ENCODE results near the gene XPO4.

The XPO4 gene

DNA sequence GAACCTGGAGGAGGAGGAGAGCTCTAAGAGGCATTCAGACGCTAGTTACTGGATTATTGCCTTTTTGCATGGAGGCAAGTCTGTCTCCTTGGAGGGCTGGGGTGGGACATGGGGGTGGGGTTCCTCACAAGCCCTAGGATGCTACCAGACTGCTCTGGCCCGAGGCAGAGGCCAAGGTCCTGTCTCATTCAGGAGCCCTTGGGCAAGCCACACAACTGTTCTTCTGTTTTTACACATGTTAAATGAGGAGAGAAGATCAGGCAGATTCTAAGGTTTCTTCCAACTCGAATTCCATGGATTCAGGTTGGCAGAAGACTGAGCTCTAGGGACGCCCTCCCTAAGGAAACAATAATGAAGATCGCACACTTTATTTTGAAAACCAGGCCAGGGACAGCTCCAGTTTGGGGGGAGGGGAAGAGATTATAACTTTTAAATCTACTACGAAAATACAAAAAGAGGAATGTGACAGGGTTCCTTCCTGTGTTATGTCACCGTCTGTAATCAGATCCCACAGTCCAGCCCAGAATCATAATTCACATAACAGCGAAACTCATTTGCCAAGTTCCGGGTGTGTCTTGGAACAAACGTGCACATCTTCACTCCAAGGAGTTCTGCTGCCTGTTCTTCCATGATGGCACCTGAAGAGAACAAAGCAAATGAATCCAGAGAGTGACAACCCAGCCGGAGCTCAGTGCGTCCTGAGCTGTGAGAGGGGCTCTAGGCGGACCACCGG, 173.8 kb downstream of the XPO4 start:
- H3K36me3 Mint-ChIP-seq = no peaks in the 10 kb centered on the region
- DNase-seq = no peak
- CTCF ChIA-PET = no interaction called here
- no peak overlapping the region for H3K27ac Mint-ChIP-seq
- H3K4me1 Mint-ChIP-seq = no peaks in the 10 kb centered on the region
- no peaks in the 10 kb centered on the region for H3K9me3 Mint-ChIP-seq
- no peaks in the 10 kb centered on the region for H3K27me3 Mint-ChIP-seq
- no peak overlapping the region for H3K4me3 Mint-ChIP-seq

DNA sequence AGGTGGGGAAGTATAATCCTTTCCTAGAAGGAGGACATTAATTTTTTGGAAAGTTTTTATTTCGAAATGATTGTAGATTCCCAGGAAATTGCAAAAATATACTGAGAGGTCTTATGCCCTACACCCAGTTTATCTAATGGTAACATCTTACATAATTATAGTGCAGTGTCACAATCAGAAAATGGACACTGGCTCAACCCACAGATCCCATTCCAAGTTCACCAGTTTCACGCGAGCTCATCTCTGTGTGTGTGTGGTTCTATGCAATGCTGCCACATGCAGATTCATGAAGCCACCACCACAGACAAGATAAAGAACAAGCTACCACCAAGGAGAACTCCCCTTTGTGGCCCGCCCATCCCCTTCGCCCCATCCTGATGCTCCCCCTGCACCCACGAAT, 174.7 kb downstream of the XPO4 start:
- H3K4me1 Mint-ChIP-seq = no peaks in the 10 kb centered on the region
- no peak overlapping the region for H3K27ac Mint-ChIP-seq
- no peaks in the 10 kb centered on the region for H3K36me3 Mint-ChIP-seq
- CTCF ChIA-PET = no interaction called here
- DNase-seq = no peak
- no peaks in the 10 kb centered on the region for H3K27me3 Mint-ChIP-seq
- no peaks in the 10 kb centered on the region for H3K9me3 Mint-ChIP-seq
- no peak overlapping the region for H3K4me3 Mint-ChIP-seq
